ENCODE data around the gene CANT1. TPM values are rescaled to one million over a fixed set of nuclear protein-coding genes. Genes with fewer than 3 reads are reported as not detected.

The CANT1 gene
- total and polyA plus RNA-seq, 4 donors, result 6.2 to 20.0 (median 16.4) TPM

DNA sequence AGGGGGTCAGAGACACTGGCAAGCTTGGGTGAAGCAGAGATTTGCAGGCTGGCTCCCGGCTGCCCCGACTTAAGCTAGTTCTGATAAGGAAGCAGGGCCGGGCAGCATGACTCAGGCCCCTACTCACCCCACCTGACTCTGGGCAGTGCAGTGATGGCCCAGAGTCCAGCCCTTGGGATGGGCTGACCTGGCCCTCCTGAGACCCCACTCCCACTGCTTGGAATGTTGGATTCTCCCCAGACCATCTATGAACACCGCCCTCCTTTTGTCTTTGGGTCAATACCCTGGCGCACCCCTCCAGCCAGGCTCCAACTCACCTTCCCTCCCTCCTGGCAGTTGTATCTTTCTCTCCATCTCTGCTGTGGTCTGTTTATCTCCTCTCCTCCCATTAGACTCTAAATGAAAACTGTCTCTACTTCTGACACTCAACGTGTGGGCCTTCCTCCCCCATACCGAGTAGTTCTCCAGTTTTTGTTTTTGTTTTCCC is 50.9 kb downstream of the CANT1 start:
- Histone ChIP-seq H3K9ac (ENCODE audit: low read depth in 1 of 2, low read length in 2 of 2) (no peak overlapping the region), H3K27me3 (ENCODE audit: control insufficient read depth in 4 of 4, insufficient read depth in 4 of 4, low read length in 3 of 4) (no peaks in the 10 kb centered on the region), H3K27ac (ENCODE audit: low read depth in 1 of 2, low read length in 2 of 2) (no peak overlapping the region), H3K9me3 (ENCODE audit: control insufficient read depth in 4 of 4, low read length in 3 of 4) (no peaks in the 10 kb centered on the region), H3K4me3 (ENCODE audit: low read depth in 1 of 3, low read length in 3 of 3) (no peak overlapping the region), H3K36me3 (ENCODE audit: control insufficient read depth in 4 of 4, insufficient read depth in 3 of 4, low read depth in 1 of 4, low read length in 3 of 4) (no peaks in the 10 kb centered on the region), H3K4me1 (ENCODE audit: control insufficient read depth in 4 of 4, insufficient read depth in 4 of 4, low read length in 3 of 4) (no peaks in the 10 kb centered on the region)
- TF ChIP-seq SP1 (IDR thresholded peaks at IDR 0.05) (no peak), HNF4A (conservative IDR thresholded peaks at IDR 0.05) (no peak), NR2F2 (IDR thresholded peaks at IDR 0.05) (no peak), HNF4G (IDR thresholded peaks at IDR 0.05) (no peak), YY1 (IDR thresholded peaks at IDR 0.05) (no peak), ZBTB33 (IDR thresholded peaks at IDR 0.05) (no peak), JUND (IDR thresholded peaks at IDR 0.05) (no peak), RAD21 (IDR thresholded peaks at IDR 0.05) (no peak)
- TF ChIP-seq, protein P1, sequence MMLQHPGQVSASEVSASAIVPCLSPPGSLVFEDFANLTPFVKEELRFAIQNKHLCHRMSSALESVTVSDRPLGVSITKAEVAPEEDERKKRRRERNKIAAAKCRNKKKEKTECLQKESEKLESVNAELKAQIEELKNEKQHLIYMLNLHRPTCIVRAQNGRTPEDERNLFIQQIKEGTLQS (IDR thresholded peaks at IDR 0.05), result no peak
- WGBS, result 91% methylated on average over 7 of the region's 7 CpGs
- DNase-seq (ENCODE audit: low spot score), result no peak

DNA sequence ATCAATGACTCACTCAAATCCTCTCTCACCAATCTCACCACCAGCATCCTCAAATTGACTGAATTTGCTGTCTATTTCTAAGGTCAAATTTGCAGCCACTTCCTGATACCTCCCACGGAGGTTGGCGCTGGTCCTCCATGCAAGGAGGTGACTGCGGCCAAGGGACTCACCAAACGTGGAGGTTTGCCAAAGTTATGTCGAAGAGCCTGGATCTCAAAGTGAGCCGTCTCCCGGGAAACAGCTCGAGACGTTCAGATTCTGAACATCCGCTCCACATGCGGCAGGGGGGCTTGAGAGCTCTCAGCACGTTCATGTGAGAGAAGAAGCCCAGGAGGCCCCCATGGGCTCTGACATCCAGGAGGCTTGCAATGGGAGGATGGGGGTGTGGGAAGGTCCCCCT is 52.4 kb downstream of the CANT1 start:
- Histone ChIP-seq H3K4me1 (ENCODE audit: control insufficient read depth in 4 of 4, insufficient read depth in 4 of 4, low read length in 3 of 4) (no peaks in the 10 kb centered on the region), H3K36me3 (ENCODE audit: control insufficient read depth in 4 of 4, insufficient read depth in 3 of 4, low read depth in 1 of 4, low read length in 3 of 4) (no peaks in the 10 kb centered on the region), H3K4me3 (ENCODE audit: low read depth in 1 of 3, low read length in 3 of 3) (no peak overlapping the region), H3K27ac (ENCODE audit: low read depth in 1 of 2, low read length in 2 of 2) (no peak overlapping the region), H3K9ac (ENCODE audit: low read depth in 1 of 2, low read length in 2 of 2) (no peak overlapping the region), H3K27me3 (ENCODE audit: control insufficient read depth in 4 of 4, insufficient read depth in 4 of 4, low read length in 3 of 4) (no peaks in the 10 kb centered on the region), H3K9me3 (ENCODE audit: control insufficient read depth in 4 of 4, low read length in 3 of 4) (no peaks in the 10 kb centered on the region)
- no peak for DNase-seq (ENCODE audit: low spot score)
- WGBS, result 81% methylated on average over 12 of the region's 12 CpGs
- TF ChIP-seq HNF4A (conservative IDR thresholded peaks at IDR 0.05) (no peak), MAX (IDR thresholded peaks at IDR 0.05) (no peak), EGR1 (IDR thresholded peaks at IDR 0.05; ENCODE audit: low read depth in 2 of 2) (no peak), ZBTB33 (IDR thresholded peaks at IDR 0.05) (no peak), CTCF (IDR thresholded peaks at IDR 0.05; ENCODE audit: low read depth, low read length, missing input control) (no peak), RAD21 (IDR thresholded peaks at IDR 0.05) (no peak), NR2F2 (IDR thresholded peaks at IDR 0.05) (no peak), YY1 (IDR thresholded peaks at IDR 0.05) (no peak), SP1 (IDR thresholded peaks at IDR 0.05) (no peak), TAF1 (conservative IDR thresholded peaks at IDR 0.05) (no peak), JUND (IDR thresholded peaks at IDR 0.05) (no peak), FOXA2 (IDR thresholded peaks at IDR 0.05) (no peak), GABPA (IDR thresholded peaks at IDR 0.05 in 1 of 2, conservative IDR thresholded peaks at IDR 0.05 in 1 of 2) (no peak), RXRA (IDR thresholded peaks at IDR 0.05) (no peak)
- TF ChIP-seq, protein P1 (IDR thresholded peaks at IDR 0.05), result no peak
- TF ChIP-seq, protein P2, sequence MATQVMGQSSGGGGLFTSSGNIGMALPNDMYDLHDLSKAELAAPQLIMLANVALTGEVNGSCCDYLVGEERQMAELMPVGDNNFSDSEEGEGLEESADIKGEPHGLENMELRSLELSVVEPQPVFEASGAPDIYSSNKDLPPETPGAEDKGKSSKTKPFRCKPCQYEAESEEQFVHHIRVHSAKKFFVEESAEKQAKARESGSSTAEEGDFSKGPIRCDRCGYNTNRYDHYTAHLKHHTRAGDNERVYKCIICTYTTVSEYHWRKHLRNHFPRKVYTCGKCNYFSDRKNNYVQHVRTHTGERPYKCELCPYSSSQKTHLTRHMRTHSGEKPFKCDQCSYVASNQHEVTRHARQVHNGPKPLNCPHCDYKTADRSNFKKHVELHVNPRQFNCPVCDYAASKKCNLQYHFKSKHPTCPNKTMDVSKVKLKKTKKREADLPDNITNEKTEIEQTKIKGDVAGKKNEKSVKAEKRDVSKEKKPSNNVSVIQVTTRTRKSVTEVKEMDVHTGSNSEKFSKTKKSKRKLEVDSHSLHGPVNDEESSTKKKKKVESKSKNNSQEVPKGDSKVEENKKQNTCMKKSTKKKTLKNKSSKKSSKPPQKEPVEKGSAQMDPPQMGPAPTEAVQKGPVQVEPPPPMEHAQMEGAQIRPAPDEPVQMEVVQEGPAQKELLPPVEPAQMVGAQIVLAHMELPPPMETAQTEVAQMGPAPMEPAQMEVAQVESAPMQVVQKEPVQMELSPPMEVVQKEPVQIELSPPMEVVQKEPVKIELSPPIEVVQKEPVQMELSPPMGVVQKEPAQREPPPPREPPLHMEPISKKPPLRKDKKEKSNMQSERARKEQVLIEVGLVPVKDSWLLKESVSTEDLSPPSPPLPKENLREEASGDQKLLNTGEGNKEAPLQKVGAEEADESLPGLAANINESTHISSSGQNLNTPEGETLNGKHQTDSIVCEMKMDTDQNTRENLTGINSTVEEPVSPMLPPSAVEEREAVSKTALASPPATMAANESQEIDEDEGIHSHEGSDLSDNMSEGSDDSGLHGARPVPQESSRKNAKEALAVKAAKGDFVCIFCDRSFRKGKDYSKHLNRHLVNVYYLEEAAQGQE (IDR thresholded peaks at IDR 0.05), result no peak

Measured in liver (tissue), 9 donors.